Measurements from ENCODE around the gene ERFE. TPM values are rescaled to one million over a fixed set of nuclear protein-coding genes. Genes with fewer than 3 reads are reported as not detected.

ERFE gene
- total RNA-seq, 3 donors from 2014 or later, result 0.38 to 0.58 (median 0.51) TPM

DNA sequence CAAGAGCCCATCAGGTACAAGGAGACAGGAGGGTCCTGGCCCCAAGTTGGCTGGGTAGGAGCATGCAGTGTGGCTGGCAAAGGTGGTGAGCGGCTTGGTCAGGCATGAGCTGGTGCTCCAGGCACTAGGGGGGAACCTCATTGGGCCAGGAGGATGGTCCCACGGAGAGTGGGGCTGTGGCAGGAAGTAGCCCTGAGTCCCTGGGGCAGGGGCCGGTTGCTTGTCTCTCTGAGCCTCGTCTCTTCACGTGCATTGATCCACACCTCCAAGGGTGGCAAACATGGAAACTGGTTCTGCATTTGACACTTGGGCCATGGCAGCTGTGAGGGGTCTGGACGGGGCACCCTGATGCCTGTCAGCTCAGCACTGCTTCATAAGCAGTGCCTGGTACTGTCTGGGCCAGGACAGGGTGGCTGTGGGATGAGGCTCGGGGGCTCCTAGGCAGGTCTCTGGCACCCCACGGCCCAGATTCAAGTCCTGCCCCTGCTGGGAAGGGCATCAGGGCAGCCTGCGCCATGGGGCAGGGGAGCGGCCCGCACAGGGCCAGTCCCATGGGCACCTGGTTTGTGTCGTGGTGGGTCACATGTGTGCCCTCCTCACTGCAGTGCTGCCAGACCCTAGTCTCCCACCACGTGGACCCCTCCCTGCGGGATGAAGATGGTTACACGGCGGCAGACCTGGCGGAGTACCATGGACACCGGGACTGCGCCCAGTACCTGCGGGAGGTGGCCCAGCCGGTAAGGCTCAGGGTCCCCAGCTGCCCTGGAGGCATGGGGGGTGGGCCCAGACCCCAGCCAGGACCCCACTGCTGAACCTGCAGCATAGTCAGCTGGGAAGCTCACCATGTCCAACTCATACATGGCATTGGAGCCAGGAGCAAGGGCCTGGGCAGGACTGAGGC is 42.2 kb upstream of the ERFE start:
- no peaks in the 10 kb centered on the region for H3K4me1 ChIP-seq (ENCODE audit: low read depth)
- DNase-seq (peak in 2 of 3 donors; percentile 10 to 33), ATAC-seq (no peak)
- TF ChIP-seq, protein P1, sequence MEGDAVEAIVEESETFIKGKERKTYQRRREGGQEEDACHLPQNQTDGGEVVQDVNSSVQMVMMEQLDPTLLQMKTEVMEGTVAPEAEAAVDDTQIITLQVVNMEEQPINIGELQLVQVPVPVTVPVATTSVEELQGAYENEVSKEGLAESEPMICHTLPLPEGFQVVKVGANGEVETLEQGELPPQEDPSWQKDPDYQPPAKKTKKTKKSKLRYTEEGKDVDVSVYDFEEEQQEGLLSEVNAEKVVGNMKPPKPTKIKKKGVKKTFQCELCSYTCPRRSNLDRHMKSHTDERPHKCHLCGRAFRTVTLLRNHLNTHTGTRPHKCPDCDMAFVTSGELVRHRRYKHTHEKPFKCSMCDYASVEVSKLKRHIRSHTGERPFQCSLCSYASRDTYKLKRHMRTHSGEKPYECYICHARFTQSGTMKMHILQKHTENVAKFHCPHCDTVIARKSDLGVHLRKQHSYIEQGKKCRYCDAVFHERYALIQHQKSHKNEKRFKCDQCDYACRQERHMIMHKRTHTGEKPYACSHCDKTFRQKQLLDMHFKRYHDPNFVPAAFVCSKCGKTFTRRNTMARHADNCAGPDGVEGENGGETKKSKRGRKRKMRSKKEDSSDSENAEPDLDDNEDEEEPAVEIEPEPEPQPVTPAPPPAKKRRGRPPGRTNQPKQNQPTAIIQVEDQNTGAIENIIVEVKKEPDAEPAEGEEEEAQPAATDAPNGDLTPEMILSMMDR (IDR thresholded peaks at IDR 0.05), result no peak
- no peaks in the 10 kb centered on the region for H3K36me3 ChIP-seq (ENCODE audit: low read depth)
- intact Hi-C loops (cut with DNase I, micrococcal nuclease), result no loop called here
- no peak overlapping the region for H3K4me3 ChIP-seq
- H3K9me3 ChIP-seq, result no peaks in the 10 kb centered on the region

DNA sequence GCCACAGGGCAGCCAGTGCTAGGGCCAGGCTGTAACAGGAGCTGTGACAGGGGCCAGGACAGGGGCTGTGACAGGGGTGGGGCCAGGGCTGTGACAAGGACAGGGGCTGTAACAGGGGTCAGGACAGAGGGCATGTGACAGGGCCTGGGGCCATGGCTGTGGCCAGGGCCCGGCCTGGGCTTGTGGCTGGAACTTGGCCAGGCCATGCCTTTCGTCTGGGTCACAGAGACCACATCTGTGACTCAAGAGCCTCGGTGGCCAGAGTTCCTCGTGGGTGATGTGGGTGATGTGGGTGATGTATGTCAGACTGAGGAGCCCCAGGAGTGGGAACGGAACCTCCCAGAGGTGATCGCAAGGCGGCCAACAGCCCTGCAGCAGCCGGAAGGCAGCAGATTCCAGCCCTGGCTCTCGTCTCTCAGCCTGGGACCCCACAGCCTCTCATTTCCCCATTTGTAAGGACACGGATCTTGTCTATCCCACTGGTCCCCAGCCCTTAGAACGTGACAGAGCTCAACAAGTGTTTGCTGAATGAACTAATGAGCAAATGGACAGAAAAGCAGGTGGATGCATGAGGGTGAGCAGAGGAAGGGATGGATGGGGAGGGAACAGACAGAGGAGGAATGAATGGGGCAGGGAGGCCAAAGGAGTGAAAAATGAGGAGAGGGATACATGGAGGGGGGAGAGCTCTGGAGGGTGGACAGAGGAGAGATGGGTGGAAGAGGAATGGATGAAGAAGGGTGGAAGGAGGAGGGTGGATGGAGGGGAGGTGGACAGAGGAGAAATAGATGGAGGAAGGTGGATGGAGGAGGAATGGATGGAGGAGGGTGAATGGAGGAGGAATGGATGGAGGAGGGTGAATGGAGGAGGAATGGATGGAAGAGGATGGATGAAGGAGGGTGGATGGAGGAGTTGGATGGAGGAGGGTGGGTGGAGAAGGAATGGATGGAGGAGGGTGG is 41.3 kb upstream of the ERFE start:
- Histone ChIP-seq H3K4me1 (ENCODE audit: low read depth) (no peaks in the 10 kb centered on the region), H3K9me3 (no peaks in the 10 kb centered on the region), H3K36me3 (ENCODE audit: low read depth) (no peaks in the 10 kb centered on the region), H3K4me3 (no peak overlapping the region)
- ATAC-seq, result no peak
- peak in 2 of 3 donors; percentile 7 to 28 for DNase-seq
- intact Hi-C loops (cut with DNase I, micrococcal nuclease), result no loop called here
- TF ChIP-seq, protein P1 (IDR thresholded peaks at IDR 0.05), result no peak

DNA sequence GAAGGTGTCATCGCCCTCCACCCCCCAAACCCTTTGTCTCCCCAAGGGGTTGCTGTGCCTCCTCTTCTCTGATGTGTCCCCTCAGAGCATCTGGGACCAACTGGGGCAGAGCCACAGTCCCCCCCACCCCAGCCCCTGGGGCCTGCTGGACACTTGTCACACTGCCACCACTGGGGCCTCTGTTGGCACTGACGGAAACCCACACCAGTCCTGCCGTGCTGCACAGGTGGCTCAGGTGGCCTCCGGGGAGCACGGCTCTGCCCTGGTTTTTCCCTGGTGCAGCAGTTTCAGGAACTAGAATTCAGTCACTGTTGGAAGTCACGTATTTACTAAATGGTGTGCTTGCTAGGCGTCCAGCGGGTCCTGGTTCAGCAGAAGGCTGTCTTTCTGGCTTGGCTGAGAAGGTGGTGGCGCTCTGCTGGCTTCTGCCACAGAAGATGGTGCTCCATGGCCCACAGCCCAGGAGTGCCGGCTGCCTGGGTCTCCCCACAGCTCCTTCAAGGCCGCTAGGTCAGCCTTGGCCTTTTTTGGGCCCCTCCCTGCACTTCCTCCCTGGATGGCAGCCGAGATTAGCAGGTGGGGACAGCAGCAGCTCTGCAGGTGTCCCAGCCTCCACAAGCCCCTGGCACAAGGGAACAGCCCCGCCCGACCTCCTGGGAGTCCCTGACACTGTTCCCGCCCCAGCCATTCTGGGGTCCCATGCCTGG is 38.9 kb upstream of the ERFE start:
- TF ChIP-seq, protein P1 (IDR thresholded peaks at IDR 0.05), result no peak
- H3K4me3 ChIP-seq, result no peak overlapping the region
- DNase-seq (peak in 2 of 3 donors; percentile 10 to 41), ATAC-seq (no peak)
- H3K9me3 ChIP-seq, result no peaks in the 10 kb centered on the region
- H3K36me3 ChIP-seq (ENCODE audit: low read depth), result no peaks in the 10 kb centered on the region
- intact Hi-C loops (cut with DNase I, micrococcal nuclease), result no loop called here
- no peaks in the 10 kb centered on the region for H3K4me1 ChIP-seq (ENCODE audit: low read depth)

DNA sequence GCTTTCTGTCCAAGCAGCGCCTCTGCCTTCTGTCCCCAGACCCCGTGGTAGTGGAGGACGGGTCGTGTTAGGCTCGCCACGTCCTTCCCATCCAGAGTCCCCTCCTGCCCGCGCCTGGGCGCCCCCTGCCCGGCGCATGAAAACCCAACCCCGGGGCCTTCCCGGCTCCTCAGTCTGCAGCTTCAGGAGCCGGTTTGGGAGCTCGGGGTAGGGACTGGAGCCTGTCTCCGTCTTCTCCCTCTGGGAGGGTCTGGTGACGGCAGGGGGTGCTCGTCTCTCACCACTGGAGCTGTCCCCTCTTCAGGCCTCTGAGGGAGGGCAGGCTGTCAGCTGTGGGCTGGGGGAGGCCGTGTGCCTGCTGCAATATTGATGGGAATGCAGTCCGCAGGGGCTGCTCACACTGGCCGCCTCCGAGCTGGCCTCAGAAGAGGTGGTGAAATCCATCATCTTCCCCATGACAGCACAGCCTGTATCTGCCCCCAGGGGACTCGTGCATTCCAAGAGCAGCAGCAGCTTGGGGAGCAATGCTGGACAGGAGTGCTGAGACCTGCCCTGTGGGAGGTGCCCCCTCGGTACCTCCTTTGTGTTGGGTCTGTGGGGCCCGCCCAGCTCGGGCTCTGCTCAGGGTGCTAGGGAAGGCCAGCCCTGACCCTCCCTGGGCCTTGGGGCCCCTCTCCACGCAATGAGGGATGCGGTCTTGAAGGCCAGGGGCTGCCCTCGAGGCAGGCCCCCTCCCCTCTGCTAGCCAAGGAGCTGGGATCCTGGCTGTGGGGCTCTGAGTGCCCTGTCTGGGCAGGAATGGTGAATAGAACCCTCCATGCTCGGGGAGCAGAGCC is 38.1 kb upstream of the ERFE start:
- DNase-seq (peak in 2 of 3 donors; percentile 31 to 37), ATAC-seq (peak; percentile 10)

More for the DNA sequence above, 38.1 kb upstream of the ERFE start:
- no peaks in the 10 kb centered on the region for H3K4me1 ChIP-seq (ENCODE audit: low read depth)
- no peak overlapping the region for H3K4me3 ChIP-seq
- no peaks in the 10 kb centered on the region for H3K9me3 ChIP-seq
- H3K36me3 ChIP-seq (ENCODE audit: low read depth), result no peaks in the 10 kb centered on the region
- TF ChIP-seq, protein P1 (IDR thresholded peaks at IDR 0.05), result no peak
- intact Hi-C loops (cut with DNase I, micrococcal nuclease), result no loop called here

All from mucosa of descending colon (tissue), 3 donors.